Upper lobe of left lung (tissue), 4 donors: ENCODE data around the gene KCNAB1.

Source experiments
- EP300 ChIP-seq, 4 donors: sonication (generic); formaldehyde crosslinking; IDR thresholded peaks; one replicate each; pipeline ENCODE4 v1.5.1; 2017; ENCODE audit warnings: antibody characterized with exemption in 4 of 4, control low read depth in 2 of 4
- POLR2A ChIP-seq, 4 donors: fragments of 450-650 bp; IDR thresholded peaks; one replicate each; pipeline ENCODE4 v1.5.1; 2016 to 2017; ENCODE audit warnings: antibody characterized with exemption in 4 of 4, mild to moderate bottlenecking in 2 of 4
- POLR2AphosphoS5 ChIP-seq, 2 donors: sonication (generic); formaldehyde crosslinking; IDR thresholded peaks; one replicate each; pipeline ENCODE4 v1.5.1; 2017; ENCODE audit warnings: antibody characterized with exemption in 2 of 2
- TF ChIP-seq, protein P1 (sequence below), 6 experiments: fragments of 450-650 bp in 4 of 6; fragments of 200-600 bp in 2 of 6; sonication (generic) in 2 of 6; IDR thresholded peaks; one replicate each; pipeline ENCODE4 v1.5.1; 2016 to 2019; ENCODE audit warnings: antibody characterized with exemption in 6 of 6

- TF ChIP-seq POLR2A (IDR thresholded peaks at IDR 0.05) (no peak), EP300 (IDR thresholded peaks at IDR 0.05) (no peak), POLR2AphosphoS5 (IDR thresholded peaks at IDR 0.05) (no peak)
- TF ChIP-seq, protein P1, sequence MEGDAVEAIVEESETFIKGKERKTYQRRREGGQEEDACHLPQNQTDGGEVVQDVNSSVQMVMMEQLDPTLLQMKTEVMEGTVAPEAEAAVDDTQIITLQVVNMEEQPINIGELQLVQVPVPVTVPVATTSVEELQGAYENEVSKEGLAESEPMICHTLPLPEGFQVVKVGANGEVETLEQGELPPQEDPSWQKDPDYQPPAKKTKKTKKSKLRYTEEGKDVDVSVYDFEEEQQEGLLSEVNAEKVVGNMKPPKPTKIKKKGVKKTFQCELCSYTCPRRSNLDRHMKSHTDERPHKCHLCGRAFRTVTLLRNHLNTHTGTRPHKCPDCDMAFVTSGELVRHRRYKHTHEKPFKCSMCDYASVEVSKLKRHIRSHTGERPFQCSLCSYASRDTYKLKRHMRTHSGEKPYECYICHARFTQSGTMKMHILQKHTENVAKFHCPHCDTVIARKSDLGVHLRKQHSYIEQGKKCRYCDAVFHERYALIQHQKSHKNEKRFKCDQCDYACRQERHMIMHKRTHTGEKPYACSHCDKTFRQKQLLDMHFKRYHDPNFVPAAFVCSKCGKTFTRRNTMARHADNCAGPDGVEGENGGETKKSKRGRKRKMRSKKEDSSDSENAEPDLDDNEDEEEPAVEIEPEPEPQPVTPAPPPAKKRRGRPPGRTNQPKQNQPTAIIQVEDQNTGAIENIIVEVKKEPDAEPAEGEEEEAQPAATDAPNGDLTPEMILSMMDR (IDR thresholded peaks at IDR 0.05) = no peak
These were observed 81.3 kb downstream of the KCNAB1 start for GRCh38 chr3:156201411-156202405.
